Right atrium auricular region (tissue), 2 donors: ENCODE results near the gene PRR20G. TPM values are rescaled to one million over a fixed set of nuclear protein-coding genes. Genes with fewer than 3 reads are reported as not detected.

Source experiments
- DNase-seq: peaks from one replicate; pipeline ENCODE4 v3.0.0-alpha.2; 2019; ENCODE audit warnings: low spot score
- H3K27ac ChIP-seq, 2 donors: fragments of 200-600 bp; sonication (generic); 1 replicate in 1 of 2; 2 replicates in 1 of 2; pipeline ENCODE4 v1.5.1; 2016 to 2019
- H3K27me3 ChIP-seq, 2 donors: fragments of 200-600 bp; sonication (generic); one replicate each; pipeline versions ENCODE4 v1.5.1 to v1.6.0; 2017 to 2019
- H3K36me3 ChIP-seq: fragments of 200-600 bp; sonication (generic); one replicate; pipeline ENCODE4 v1.5.1; 2016
- H3K4me1 ChIP-seq, 2 donors: fragments of 200-600 bp; sonication (generic); one replicate each; pipeline versions ENCODE4 v1.5.1 to v1.6.0; 2017 to 2019
- H3K4me3 ChIP-seq, 2 donors: fragments of 200-600 bp; sonication (generic); 1 replicate in 1 of 2; 2 replicates in 1 of 2; pipeline ENCODE4 v1.5.1; 2017 to 2019; ENCODE audit warnings: mild to moderate bottlenecking in 1 of 2, moderate library complexity in 1 of 2
- H3K9me3 ChIP-seq, 2 donors: fragments of 200-600 bp; sonication (generic); one replicate each; pipeline ENCODE4 v1.5.1; 2019
- CTCF ChIP-seq, 2 donors: fragments of 200-600 bp; sonication (generic); IDR thresholded peaks; one replicate each; pipeline ENCODE4 v1.5.1; 2019; ENCODE audit warnings: antibody characterized with exemption in 2 of 2
- total RNA-seq, 2 donors: library from RNA; depleted of rRNA; stranded (reverse); fragments of >200 nt; gene quantifications; one replicate each; pipeline ENCODE4 v1.1.0, GENCODE V29; 2016

PRR20G gene
- total RNA-seq, 2 donors from 2014 or later, result not detected

- H3K9me3 ChIP-seq, result no peaks in the 10 kb centered on the region
- no peak for TF ChIP-seq CTCF (IDR thresholded peaks at IDR 0.05)
- no peak for DNase-seq
- H3K27ac ChIP-seq, result no peak overlapping the region
- no peaks in the 10 kb centered on the region for H3K4me1 ChIP-seq
- H3K27me3 ChIP-seq, result no peaks in the 10 kb centered on the region
- no peaks in the 10 kb centered on the region for H3K36me3 ChIP-seq
- H3K4me3 ChIP-seq, result no peak overlapping the region
These were observed 497 bp upstream of the PRR20G start for GRCh38 chr3:127288343-127288742.

- Histone ChIP-seq H3K9me3 (no peaks in the 10 kb centered on the region), H3K4me1 (no peaks in the 10 kb centered on the region), H3K4me3 (no peak overlapping the region), H3K36me3 (no peaks in the 10 kb centered on the region), H3K27ac (no peak overlapping the region), H3K27me3 (no peaks in the 10 kb centered on the region)
- no peak for DNase-seq
- no peak for TF ChIP-seq CTCF (IDR thresholded peaks at IDR 0.05)
These were observed 1.2 kb downstream of the PRR20G start for GRCh38 chr3:127286571-127287140.

- Histone ChIP-seq H3K36me3 (no peaks in the 10 kb centered on the region), H3K4me3 (no peak overlapping the region), H3K27me3 (no peaks in the 10 kb centered on the region), H3K9me3 (no peaks in the 10 kb centered on the region), H3K4me1 (no peaks in the 10 kb centered on the region), H3K27ac (no peak overlapping the region)
- TF ChIP-seq CTCF (IDR thresholded peaks at IDR 0.05), result no peak
- DNase-seq, result no peak
These were observed 3.6 kb downstream of the PRR20G start for GRCh38 chr3:127284258-127284657.

GRCh38 chr3:127277561-127277960, 10.3 kb downstream of the PRR20G start:
- H3K27ac ChIP-seq, result no peak overlapping the region
- no peaks in the 10 kb centered on the region for H3K4me1 ChIP-seq
- H3K4me3 ChIP-seq, result no peak overlapping the region
- H3K27me3 ChIP-seq, result no peaks in the 10 kb centered on the region
- DNase-seq, result peak; percentile 16
- no peaks in the 10 kb centered on the region for H3K9me3 ChIP-seq
- TF ChIP-seq CTCF (IDR thresholded peaks at IDR 0.05), result no peak
- no peaks in the 10 kb centered on the region for H3K36me3 ChIP-seq

GRCh38 chr3:127276995-127277394, 10.9 kb downstream of the PRR20G start:
- no peak for TF ChIP-seq CTCF (IDR thresholded peaks at IDR 0.05)
- Histone ChIP-seq H3K36me3 (no peaks in the 10 kb centered on the region), H3K27ac (no peak overlapping the region), H3K4me1 (no peaks in the 10 kb centered on the region), H3K27me3 (no peaks in the 10 kb centered on the region), H3K9me3 (no peaks in the 10 kb centered on the region), H3K4me3 (no peak overlapping the region)
- peak; percentile 7 for DNase-seq

GRCh38 chr3:127276396-127276795, 11.4 kb downstream of the PRR20G start:
- Histone ChIP-seq H3K4me3 (no peak overlapping the region), H3K4me1 (no peaks in the 10 kb centered on the region), H3K9me3 (no peaks in the 10 kb centered on the region), H3K27me3 (no peaks in the 10 kb centered on the region), H3K27ac (no peak overlapping the region), H3K36me3 (no peaks in the 10 kb centered on the region)
- no peak for TF ChIP-seq CTCF (IDR thresholded peaks at IDR 0.05)
- DNase-seq, result no peak
